ENCODE data around the gene ITGA1.

ITGA1 gene

DNA sequence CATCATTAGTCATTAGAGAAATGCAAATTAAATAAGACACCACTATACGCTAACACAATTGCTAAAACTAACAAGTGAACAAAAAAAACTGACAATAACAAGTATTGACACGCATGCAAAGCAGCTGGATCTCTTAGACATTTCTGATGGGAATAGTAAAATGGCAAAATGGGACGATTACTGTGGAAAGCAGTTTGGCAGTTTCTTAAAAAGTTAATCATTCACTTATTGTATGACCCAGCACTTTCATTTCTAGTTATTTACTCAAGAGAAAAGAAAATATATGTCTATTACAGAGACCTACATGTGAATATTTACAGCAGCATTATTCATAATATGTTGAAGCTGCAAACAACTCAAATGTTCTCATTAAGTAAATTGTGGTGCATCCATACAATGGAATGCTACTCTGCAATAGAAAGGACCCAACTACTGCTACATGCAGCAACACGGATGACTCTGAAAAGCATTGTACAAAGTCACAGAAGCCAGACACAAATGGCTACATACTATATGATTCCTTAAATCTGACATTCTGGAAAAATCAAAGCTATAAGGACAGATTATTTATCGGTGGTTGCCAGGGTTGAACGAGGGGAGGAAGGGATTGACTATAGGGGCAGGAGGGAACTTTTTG is 104.6 kb downstream of the ITGA1 start:
- no peak for DNase-seq (ENCODE audit: low read depth in 1 of 2, low spot score in 1 of 2)
- H3K27me3 ChIP-seq (ENCODE audit: insufficient read depth, poor library complexity, severe bottlenecking) = peaks cover 5% of the 10 kb centered on the region
- no peak overlapping the region for H3K4me3 ChIP-seq (replicated peaks; ENCODE audit: insufficient read depth, low read length)
- no peak overlapping the region for H3K27ac ChIP-seq (replicated peaks)
- TF ChIP-seq, protein P1, sequence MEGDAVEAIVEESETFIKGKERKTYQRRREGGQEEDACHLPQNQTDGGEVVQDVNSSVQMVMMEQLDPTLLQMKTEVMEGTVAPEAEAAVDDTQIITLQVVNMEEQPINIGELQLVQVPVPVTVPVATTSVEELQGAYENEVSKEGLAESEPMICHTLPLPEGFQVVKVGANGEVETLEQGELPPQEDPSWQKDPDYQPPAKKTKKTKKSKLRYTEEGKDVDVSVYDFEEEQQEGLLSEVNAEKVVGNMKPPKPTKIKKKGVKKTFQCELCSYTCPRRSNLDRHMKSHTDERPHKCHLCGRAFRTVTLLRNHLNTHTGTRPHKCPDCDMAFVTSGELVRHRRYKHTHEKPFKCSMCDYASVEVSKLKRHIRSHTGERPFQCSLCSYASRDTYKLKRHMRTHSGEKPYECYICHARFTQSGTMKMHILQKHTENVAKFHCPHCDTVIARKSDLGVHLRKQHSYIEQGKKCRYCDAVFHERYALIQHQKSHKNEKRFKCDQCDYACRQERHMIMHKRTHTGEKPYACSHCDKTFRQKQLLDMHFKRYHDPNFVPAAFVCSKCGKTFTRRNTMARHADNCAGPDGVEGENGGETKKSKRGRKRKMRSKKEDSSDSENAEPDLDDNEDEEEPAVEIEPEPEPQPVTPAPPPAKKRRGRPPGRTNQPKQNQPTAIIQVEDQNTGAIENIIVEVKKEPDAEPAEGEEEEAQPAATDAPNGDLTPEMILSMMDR (IDR thresholded peaks at IDR 0.05; ENCODE audit: insufficient read depth, low read length) = no peak
- no peak for TF ChIP-seq SPI1 (IDR thresholded peaks at IDR 0.05; ENCODE audit: borderline replicate concordance, low read depth)
- TF ChIP-seq POLR2AphosphoS5 (IDR thresholded peaks at IDR 0.05; ENCODE audit: low read depth) = no peak
- TF ChIP-seq, protein P2, sequence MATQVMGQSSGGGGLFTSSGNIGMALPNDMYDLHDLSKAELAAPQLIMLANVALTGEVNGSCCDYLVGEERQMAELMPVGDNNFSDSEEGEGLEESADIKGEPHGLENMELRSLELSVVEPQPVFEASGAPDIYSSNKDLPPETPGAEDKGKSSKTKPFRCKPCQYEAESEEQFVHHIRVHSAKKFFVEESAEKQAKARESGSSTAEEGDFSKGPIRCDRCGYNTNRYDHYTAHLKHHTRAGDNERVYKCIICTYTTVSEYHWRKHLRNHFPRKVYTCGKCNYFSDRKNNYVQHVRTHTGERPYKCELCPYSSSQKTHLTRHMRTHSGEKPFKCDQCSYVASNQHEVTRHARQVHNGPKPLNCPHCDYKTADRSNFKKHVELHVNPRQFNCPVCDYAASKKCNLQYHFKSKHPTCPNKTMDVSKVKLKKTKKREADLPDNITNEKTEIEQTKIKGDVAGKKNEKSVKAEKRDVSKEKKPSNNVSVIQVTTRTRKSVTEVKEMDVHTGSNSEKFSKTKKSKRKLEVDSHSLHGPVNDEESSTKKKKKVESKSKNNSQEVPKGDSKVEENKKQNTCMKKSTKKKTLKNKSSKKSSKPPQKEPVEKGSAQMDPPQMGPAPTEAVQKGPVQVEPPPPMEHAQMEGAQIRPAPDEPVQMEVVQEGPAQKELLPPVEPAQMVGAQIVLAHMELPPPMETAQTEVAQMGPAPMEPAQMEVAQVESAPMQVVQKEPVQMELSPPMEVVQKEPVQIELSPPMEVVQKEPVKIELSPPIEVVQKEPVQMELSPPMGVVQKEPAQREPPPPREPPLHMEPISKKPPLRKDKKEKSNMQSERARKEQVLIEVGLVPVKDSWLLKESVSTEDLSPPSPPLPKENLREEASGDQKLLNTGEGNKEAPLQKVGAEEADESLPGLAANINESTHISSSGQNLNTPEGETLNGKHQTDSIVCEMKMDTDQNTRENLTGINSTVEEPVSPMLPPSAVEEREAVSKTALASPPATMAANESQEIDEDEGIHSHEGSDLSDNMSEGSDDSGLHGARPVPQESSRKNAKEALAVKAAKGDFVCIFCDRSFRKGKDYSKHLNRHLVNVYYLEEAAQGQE (IDR thresholded peaks at IDR 0.05; ENCODE audit: insufficient replicate concordance, low read depth) = no peak
- no peak for TF ChIP-seq GABPA (IDR thresholded peaks at IDR 0.05; ENCODE audit: low read depth)

DNA sequence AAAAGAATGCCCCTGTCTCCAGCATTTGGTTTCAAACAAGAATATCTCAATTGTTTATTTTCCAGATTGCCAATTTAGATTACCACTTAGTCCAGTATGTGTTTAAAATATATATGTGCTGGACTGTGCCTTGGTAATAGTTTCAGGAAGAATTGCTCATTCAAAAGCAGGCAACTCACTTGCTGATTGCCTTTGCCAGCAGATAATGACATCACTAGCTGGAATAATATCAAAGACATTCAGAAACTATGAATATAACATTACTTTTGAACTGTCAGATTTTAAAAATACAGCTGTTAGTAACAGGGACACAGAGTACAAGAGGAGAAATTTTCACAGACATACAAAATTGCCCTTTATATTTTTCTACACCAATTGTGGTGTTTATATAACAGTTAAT is 105.4 kb downstream of the ITGA1 start:
- Histone ChIP-seq H3K4me3 (replicated peaks; ENCODE audit: insufficient read depth, low read length) (no peak overlapping the region), H3K27ac (replicated peaks) (no peak overlapping the region), H3K27me3 (ENCODE audit: insufficient read depth, poor library complexity, severe bottlenecking) (peaks cover 5% of the 10 kb centered on the region)
- TF ChIP-seq GABPA (IDR thresholded peaks at IDR 0.05; ENCODE audit: low read depth) (no peak), POLR2AphosphoS5 (IDR thresholded peaks at IDR 0.05; ENCODE audit: low read depth) (no peak), SPI1 (IDR thresholded peaks at IDR 0.05; ENCODE audit: borderline replicate concordance, low read depth) (no peak)
- TF ChIP-seq, protein P1 (IDR thresholded peaks at IDR 0.05; ENCODE audit: insufficient read depth, low read length) = no peak
- TF ChIP-seq, protein P2 (IDR thresholded peaks at IDR 0.05; ENCODE audit: insufficient replicate concordance, low read depth) = no peak
- no peak for DNase-seq (ENCODE audit: low read depth in 1 of 2, low spot score in 1 of 2)

DNA sequence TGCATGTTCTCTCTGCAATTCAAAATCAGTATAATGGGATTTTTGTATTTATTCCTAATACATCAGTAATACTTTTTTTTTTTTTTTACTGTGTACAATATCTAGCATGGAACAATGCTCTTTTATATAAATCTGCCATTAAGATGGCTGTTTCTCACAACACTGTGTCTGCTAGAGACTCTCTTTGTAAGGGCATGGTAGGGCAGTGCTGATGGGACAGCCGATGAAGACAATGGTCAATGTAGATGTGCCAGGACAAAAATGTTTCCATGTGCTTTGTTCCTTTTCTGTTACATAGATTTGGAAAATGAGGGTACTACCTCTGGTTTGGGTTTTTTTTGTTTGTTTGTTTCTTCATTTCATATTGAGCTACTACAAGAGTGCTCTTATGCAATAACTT is 106.1 kb downstream of the ITGA1 start:
- H3K27ac ChIP-seq (replicated peaks) = no peak overlapping the region
- H3K4me3 ChIP-seq (replicated peaks; ENCODE audit: insufficient read depth, low read length) = no peak overlapping the region
- no peak for TF ChIP-seq GABPA (IDR thresholded peaks at IDR 0.05; ENCODE audit: low read depth)
- TF ChIP-seq, protein P2 (IDR thresholded peaks at IDR 0.05; ENCODE audit: insufficient replicate concordance, low read depth) = peak; percentile 27
- peaks cover 5% of the 10 kb centered on the region for H3K27me3 ChIP-seq (ENCODE audit: insufficient read depth, poor library complexity, severe bottlenecking)
- DNase-seq (ENCODE audit: low read depth in 1 of 2, low spot score in 1 of 2) = no peak
